Measurements from ENCODE around the gene ZNF512.
A peak's percentile ranks its signal among the peaks of the same experiment; 100 is the strongest.
"Not testable (repeated sequence)": the region's sequence is repeated elsewhere in the genome, so short reads cannot be mapped to it uniquely, and the experiment has no call there.

Gene ZNF512

GRCh38 chr2:27582695-27583389, at the start of gene ZNF512:
TSS of gene ZNF512 (plus strand) at chr2:27583042. CDS start at chr2:27583113, 71 bp downstream.
- H3K4me3 Mint-ChIP-seq, result peak within 1 kb of the TSS; percentile 84
- H3K9me3 Mint-ChIP-seq, result peaks cover under 1% of the 10 kb centered on the region
- DNase-seq, result peak; percentile 89
- H3K36me3 Mint-ChIP-seq, result peaks cover 35% of the 10 kb centered on the region
- peaks cover 28% of the 10 kb centered on the region for H3K27me3 Mint-ChIP-seq
- H3K27ac Mint-ChIP-seq, result peak within 1 kb of the TSS; percentile 79
- peaks cover 59% of the 10 kb centered on the region for H3K4me1 Mint-ChIP-seq
- CTCF ChIA-PET, result interaction anchor here (0.9 kb wide), 1 partner anchor 101 kb away, joined by 3 read pairs; no protein-coding TSS in a partner anchor

GRCh38 chr2:27537287-27537686, 45.6 kb upstream of the ZNF512 start:
- no peak overlapping the region for H3K27ac Mint-ChIP-seq
- no peaks in the 10 kb centered on the region for H3K36me3 Mint-ChIP-seq
- DNase-seq, result no peak
- H3K4me1 Mint-ChIP-seq, result no peaks in the 10 kb centered on the region
- H3K27me3 Mint-ChIP-seq, result peaks cover 27% of the 10 kb centered on the region
- H3K9me3 Mint-ChIP-seq, result no peaks in the 10 kb centered on the region
- CTCF ChIA-PET, result no interaction called here
- no peak overlapping the region for H3K4me3 Mint-ChIP-seq

GRCh38 chr2:27538839-27539450, 43.9 kb upstream of the ZNF512 start:
- H3K9me3 Mint-ChIP-seq, H3K27ac Mint-ChIP-seq, DNase-seq, H3K36me3 Mint-ChIP-seq, H3K4me3 Mint-ChIP-seq, H3K4me1 Mint-ChIP-seq, CTCF ChIA-PET: not testable (repeated sequence)
- H3K27me3 Mint-ChIP-seq, result peaks cover 28% of the 10 kb centered on the region

- H3K36me3 Mint-ChIP-seq, CTCF ChIA-PET, DNase-seq, H3K4me1 Mint-ChIP-seq, H3K4me3 Mint-ChIP-seq, H3K9me3 Mint-ChIP-seq, H3K27ac Mint-ChIP-seq: not testable (repeated sequence)
- H3K27me3 Mint-ChIP-seq, result peaks cover 28% of the 10 kb centered on the region
Observed at GRCh38 chr2:27539649-27540048, 43.2 kb upstream of the ZNF512 start.

- DNase-seq, result no peak
- Mint-ChIP-seq H3K36me3 (no peaks in the 10 kb centered on the region), H3K9me3 (no peaks in the 10 kb centered on the region), H3K4me1 (no peaks in the 10 kb centered on the region), H3K27me3 (peaks cover 13% of the 10 kb centered on the region), H3K27ac (no peak overlapping the region), H3K4me3 (no peak overlapping the region)
- CTCF ChIA-PET, result no interaction called here
Observed at GRCh38 chr2:27544143-27544821, 38.6 kb upstream of the ZNF512 start.

- H3K9me3 Mint-ChIP-seq, result no peaks in the 10 kb centered on the region
- H3K36me3 Mint-ChIP-seq, result no peaks in the 10 kb centered on the region
- DNase-seq, result no peak
- no peak overlapping the region for H3K4me3 Mint-ChIP-seq
- no peaks in the 10 kb centered on the region for H3K4me1 Mint-ChIP-seq
- peaks cover 13% of the 10 kb centered on the region for H3K27me3 Mint-ChIP-seq
- no peak overlapping the region for H3K27ac Mint-ChIP-seq
- CTCF ChIA-PET, result no interaction called here
Observed at GRCh38 chr2:27545348-27546141, 37.3 kb upstream of the ZNF512 start.

- no peaks in the 10 kb centered on the region for H3K4me1 Mint-ChIP-seq
- H3K27me3 Mint-ChIP-seq, result peaks cover 20% of the 10 kb centered on the region
- DNase-seq, result no peak
- no peak overlapping the region for H3K27ac Mint-ChIP-seq
- H3K4me3 Mint-ChIP-seq, result no peak overlapping the region
- CTCF ChIA-PET, result no interaction called here
- H3K9me3 Mint-ChIP-seq, result no peaks in the 10 kb centered on the region
- no peaks in the 10 kb centered on the region for H3K36me3 Mint-ChIP-seq
Observed at GRCh38 chr2:27549303-27549702, 33.5 kb upstream of the ZNF512 start.

- no peak overlapping the region for H3K4me3 Mint-ChIP-seq
- H3K27ac Mint-ChIP-seq, result no peak overlapping the region
- H3K36me3 Mint-ChIP-seq, result no peaks in the 10 kb centered on the region
- CTCF ChIA-PET, result interaction anchor here (0.5 to 1.1 kb wide), 2 partner anchors 152 to 1110 kb away, joined by 3 read pairs; no protein-coding TSS in a partner anchor
- DNase-seq, result no peak
- H3K9me3 Mint-ChIP-seq, result no peaks in the 10 kb centered on the region
- no peaks in the 10 kb centered on the region for H3K4me1 Mint-ChIP-seq
- H3K27me3 Mint-ChIP-seq, result peaks cover 23% of the 10 kb centered on the region
Observed at GRCh38 chr2:27551514-27551913, 31.3 kb upstream of the ZNF512 start.

- Mint-ChIP-seq H3K36me3 (no peaks in the 10 kb centered on the region), H3K4me3 (no peak overlapping the region), H3K9me3 (no peaks in the 10 kb centered on the region), H3K4me1 (no peaks in the 10 kb centered on the region), H3K27me3 (peaks cover 23% of the 10 kb centered on the region), H3K27ac (no peak overlapping the region)
- no peak for DNase-seq
- CTCF ChIA-PET, result no interaction called here
Observed at GRCh38 chr2:27552941-27553340, 29.9 kb upstream of the ZNF512 start.

- H3K27ac Mint-ChIP-seq, CTCF ChIA-PET, H3K4me1 Mint-ChIP-seq, H3K9me3 Mint-ChIP-seq, H3K4me3 Mint-ChIP-seq, DNase-seq, H3K36me3 Mint-ChIP-seq: not testable (repeated sequence)
- peaks cover 23% of the 10 kb centered on the region for H3K27me3 Mint-ChIP-seq
Observed at GRCh38 chr2:27554451-27554850, 28.4 kb upstream of the ZNF512 start.

- H3K36me3 Mint-ChIP-seq, result no peaks in the 10 kb centered on the region
- H3K4me3 Mint-ChIP-seq, result no peak overlapping the region
- DNase-seq, result no peak
- H3K27me3 Mint-ChIP-seq, result peaks cover 21% of the 10 kb centered on the region
- CTCF ChIA-PET, result no interaction called here
- H3K9me3 Mint-ChIP-seq, result no peaks in the 10 kb centered on the region
- no peak overlapping the region for H3K27ac Mint-ChIP-seq
- H3K4me1 Mint-ChIP-seq, result no peaks in the 10 kb centered on the region
Observed at GRCh38 chr2:27559228-27559627, 23.6 kb upstream of the ZNF512 start.

- Mint-ChIP-seq H3K9me3 (no peaks in the 10 kb centered on the region), H3K36me3 (no peaks in the 10 kb centered on the region), H3K27me3 (peaks cover 24% of the 10 kb centered on the region), H3K4me1 (no peaks in the 10 kb centered on the region), H3K4me3 (no peak overlapping the region), H3K27ac (no peak overlapping the region)
- no peak for DNase-seq
- CTCF ChIA-PET, result no interaction called here
Observed at GRCh38 chr2:27561060-27561459, 21.8 kb upstream of the ZNF512 start.

- H3K36me3 Mint-ChIP-seq, result no peaks in the 10 kb centered on the region
- H3K4me3 Mint-ChIP-seq, result no peak overlapping the region
- H3K4me1 Mint-ChIP-seq, result no peaks in the 10 kb centered on the region
- DNase-seq, result no peak
- CTCF ChIA-PET, result no interaction called here
- H3K9me3 Mint-ChIP-seq, result peaks cover 2% of the 10 kb centered on the region
- H3K27me3 Mint-ChIP-seq, result peaks cover 61% of the 10 kb centered on the region
- H3K27ac Mint-ChIP-seq, result no peak overlapping the region
Observed at GRCh38 chr2:27566628-27567027, 16.2 kb upstream of the ZNF512 start.

GRCh38 chr2:27569398-27569797, 13.4 kb upstream of the ZNF512 start:
- peaks cover 75% of the 10 kb centered on the region for H3K27me3 Mint-ChIP-seq
- H3K4me3 Mint-ChIP-seq, result no peak overlapping the region
- H3K36me3 Mint-ChIP-seq, result no peaks in the 10 kb centered on the region
- H3K9me3 Mint-ChIP-seq, result peaks cover 2% of the 10 kb centered on the region
- CTCF ChIA-PET, result no interaction called here
- H3K27ac Mint-ChIP-seq, result no peak overlapping the region
- no peaks in the 10 kb centered on the region for H3K4me1 Mint-ChIP-seq
- DNase-seq, result no peak
